ENCODE data around the gene FRK. TPM values are rescaled to one million over a fixed set of nuclear protein-coding genes. Genes with fewer than 3 reads are reported as not detected.

FRK gene
- total RNA-seq, 4 donors from 2014 or later: 13.3 to 25.4 (median 18.9) TPM

- 8 to 54% methylated on average over 1 of the region's 1 CpG for WGBS, 2 donors (ENCODE audit: low coverage in 1 of 2)
- no peak for DNase-seq
- in situ Hi-C loops (cut with MboI; ENCODE audit: low pct_ligation_motif_present in 1 of 4, low pct_unique_long_range_greater_than_20kb in 1 of 4, low sequenced_read_pairs in 3 of 4): loop anchor here in 2 of 4 donors (5.0 to 10.0 kb wide), 2 partner anchors 82 to 85 kb away; no protein-coding TSS in a partner anchor
- H3K4me3 ChIP-seq: no peak overlapping the region
- TF ChIP-seq POLR2AphosphoS5 (IDR thresholded peaks at IDR 0.05) (no peak), CTCF (IDR thresholded peaks at IDR 0.05) (no peak), POLR2A (IDR thresholded peaks at IDR 0.05) (no peak), EP300 (IDR thresholded peaks at IDR 0.05; ENCODE audit: low read depth) (no peak)
- H3K4me1 ChIP-seq: peaks cover 0 to 70% (median 47%) of the 10 kb centered on the region in 4 donors
- H3K36me3 ChIP-seq: no peaks in the 10 kb centered on the region
- peak overlapping the region; percentile 43 to 66 (median 56) for H3K27ac ChIP-seq
- H3K9me3 ChIP-seq: no peaks in the 10 kb centered on the region
- intact Hi-C loops (cut with DNase I; ENCODE audit: low total_unique reads): no loop called here
- H3K27me3 ChIP-seq: no peaks in the 10 kb centered on the region
These were observed 48.2 kb downstream of the FRK start for GRCh38 chr6:116012471-116012949.

- in situ Hi-C loops (cut with MboI; ENCODE audit: low pct_ligation_motif_present in 1 of 4, low pct_unique_long_range_greater_than_20kb in 1 of 4, low sequenced_read_pairs in 3 of 4) (loop anchor here in 2 of 4 donors (5.0 to 10.0 kb wide), 2 partner anchors 83 to 86 kb away; no protein-coding TSS in a partner anchor), intact Hi-C loops (cut with DNase I; ENCODE audit: low total_unique reads) (no loop called here)
- no peaks in the 10 kb centered on the region for H3K36me3 ChIP-seq
- H3K27ac ChIP-seq: peak overlapping the region; percentile 43 to 66 (median 56)
- no peak overlapping the region for H3K4me3 ChIP-seq
- no peaks in the 10 kb centered on the region for H3K27me3 ChIP-seq
- peak; percentile 43 for DNase-seq
- TF ChIP-seq POLR2AphosphoS5 (IDR thresholded peaks at IDR 0.05) (peak in 1 of 3 donors; percentile 33), POLR2A (IDR thresholded peaks at IDR 0.05) (no peak), EP300 (IDR thresholded peaks at IDR 0.05; ENCODE audit: low read depth) (no peak), CTCF (IDR thresholded peaks at IDR 0.05) (no peak)
- no peaks in the 10 kb centered on the region for H3K9me3 ChIP-seq
- WGBS, 2 donors (ENCODE audit: low coverage in 1 of 2): 34 to 62% methylated on average over 2 to 3 of the region's 3 CpGs
- peaks cover 0 to 60% (median 37%) of the 10 kb centered on the region in 4 donors for H3K4me1 ChIP-seq
These were observed 49.2 kb downstream of the FRK start for GRCh38 chr6:116011520-116011919.

GRCh38 chr6:116010790-116011401 lies 49.8 kb downstream of the FRK start:
- intact Hi-C loops (cut with DNase I; ENCODE audit: low total_unique reads): no loop called here
- WGBS, 2 donors (ENCODE audit: low coverage in 1 of 2): 9 to 22% methylated on average over 3 of the region's 3 CpGs
- peak overlapping the region; percentile 34 to 66 (median 56) for H3K27ac ChIP-seq
- peak; percentile 78 for DNase-seq
- H3K4me1 ChIP-seq: peaks cover 0 to 55% (median 32%) of the 10 kb centered on the region in 4 donors
- H3K4me3 ChIP-seq: no peak overlapping the region
- no peaks in the 10 kb centered on the region for H3K27me3 ChIP-seq
- in situ Hi-C loops (cut with MboI; ENCODE audit: low pct_ligation_motif_present in 1 of 4, low pct_unique_long_range_greater_than_20kb in 1 of 4, low sequenced_read_pairs in 3 of 4): loop anchor here in 2 of 4 donors (5.0 to 10.0 kb wide), 2 partner anchors 84 to 86 kb away; no protein-coding TSS in a partner anchor
- no peaks in the 10 kb centered on the region for H3K9me3 ChIP-seq
- TF ChIP-seq EP300 (IDR thresholded peaks at IDR 0.05; ENCODE audit: low read depth): no peak
- TF ChIP-seq CTCF (IDR thresholded peaks at IDR 0.05): peak; percentile 73 to 82 (median 82)
- H3K36me3 ChIP-seq: no peaks in the 10 kb centered on the region

GRCh38 chr6:116010386-116010785 lies 50.3 kb downstream of the FRK start:
- Histone ChIP-seq H3K36me3 (no peaks in the 10 kb centered on the region), H3K9me3 (no peaks in the 10 kb centered on the region), H3K4me1 (peaks cover 0 to 50% (median 28%) of the 10 kb centered on the region in 4 donors), H3K27ac (no peak overlapping the region), H3K4me3 (no peak overlapping the region), H3K27me3 (no peaks in the 10 kb centered on the region)
- no peak for DNase-seq
- in situ Hi-C loops (cut with MboI; ENCODE audit: low pct_ligation_motif_present in 1 of 4, low pct_unique_long_range_greater_than_20kb in 1 of 4, low sequenced_read_pairs in 3 of 4) (loop anchor here in 2 of 4 donors (5.0 to 10.0 kb wide), 2 partner anchors 84 to 87 kb away; no protein-coding TSS in a partner anchor), intact Hi-C loops (cut with DNase I; ENCODE audit: low total_unique reads) (no loop called here)
- 86 to 98% methylated on average over 3 of the region's 3 CpGs for WGBS, 2 donors (ENCODE audit: low coverage in 1 of 2)
- no peak for TF ChIP-seq POLR2AphosphoS5 (IDR thresholded peaks at IDR 0.05)
- TF ChIP-seq EP300 (IDR thresholded peaks at IDR 0.05; ENCODE audit: low read depth): no peak
- TF ChIP-seq CTCF (IDR thresholded peaks at IDR 0.05): no peak
- TF ChIP-seq POLR2A (IDR thresholded peaks at IDR 0.05): no peak
